Stimulated activated naive CD8-positive, alpha-beta T cell treated with anti-CD3 and anti-CD28 coated beads, Interleukin-15, amount 100 ng/mL, for 72 hours (primary cell): ENCODE data around the gene HNMT.
"Not testable (repeated sequence)": the region's sequence is repeated elsewhere in the genome, so short reads cannot be mapped to it uniquely, and the experiment has no call there.

Experiments used
- ATAC-seq: fragments of 150-1000 bp; cut with Tn5 transposase; 2 replicates; pipeline ENCODE4 v1.10.0; 2021; ENCODE audit warnings: mild to moderate bottlenecking, moderate library complexity
- DNase-seq, 2 donors: peaks; one replicate each; pipeline ENCODE4 v3.0.0; 2021 to 2022
- H3K27ac Mint-ChIP-seq, 2 donors: one replicate each; pipeline ENCODE4 v1.8.0; 2022; ENCODE audit warnings: mild to moderate bottlenecking in 2 of 2, mixed read lengths in 2 of 2, moderate library complexity in 2 of 2
- H3K27me3 Mint-ChIP-seq: one replicate; pipeline ENCODE4 v1.8.0; 2022; ENCODE audit warnings: mixed read lengths
- H3K4me1 Mint-ChIP-seq: one replicate; pipeline ENCODE4 v1.8.0; 2022; ENCODE audit warnings: mild to moderate bottlenecking, mixed read lengths
- H3K4me3 Mint-ChIP-seq, 2 donors: one replicate each; pipeline ENCODE4 v1.8.0; 2022; ENCODE audit warnings: mild to moderate bottlenecking in 2 of 2, mixed read lengths in 2 of 2, moderate library complexity in 1 of 2
- H3K9me3 Mint-ChIP-seq, 2 donors: one replicate each; pipeline ENCODE4 v1.8.0; 2022; ENCODE audit warnings: mixed read lengths in 2 of 2

The HNMT gene

DNA sequence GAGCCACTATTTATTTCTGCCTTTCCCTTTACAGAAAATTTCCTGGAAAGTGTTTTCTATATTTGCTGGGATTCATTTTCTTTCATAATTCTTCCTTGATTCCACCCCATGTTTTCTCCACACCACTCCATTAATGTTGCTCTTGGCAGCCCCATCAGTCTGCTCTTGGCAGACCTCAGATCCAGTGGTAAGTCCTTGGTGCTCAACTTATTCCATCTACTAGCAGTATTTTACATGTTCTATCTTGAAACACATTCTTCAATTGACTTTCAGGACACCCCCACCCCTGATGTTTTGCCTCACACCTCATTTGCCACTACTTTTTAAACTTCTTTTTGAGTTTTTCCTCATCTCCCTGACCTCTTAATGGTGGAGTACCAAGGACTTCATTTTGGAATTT, 65.0 kb downstream of the HNMT start:
- ATAC-seq (no peak), DNase-seq (no peak)
- Mint-ChIP-seq H3K27me3 (peaks cover 7% of the 10 kb centered on the region), H3K4me3 (no peak overlapping the region), H3K9me3 (no peaks in the 10 kb centered on the region), H3K27ac (no peak overlapping the region), H3K4me1 (no peaks in the 10 kb centered on the region)

DNA sequence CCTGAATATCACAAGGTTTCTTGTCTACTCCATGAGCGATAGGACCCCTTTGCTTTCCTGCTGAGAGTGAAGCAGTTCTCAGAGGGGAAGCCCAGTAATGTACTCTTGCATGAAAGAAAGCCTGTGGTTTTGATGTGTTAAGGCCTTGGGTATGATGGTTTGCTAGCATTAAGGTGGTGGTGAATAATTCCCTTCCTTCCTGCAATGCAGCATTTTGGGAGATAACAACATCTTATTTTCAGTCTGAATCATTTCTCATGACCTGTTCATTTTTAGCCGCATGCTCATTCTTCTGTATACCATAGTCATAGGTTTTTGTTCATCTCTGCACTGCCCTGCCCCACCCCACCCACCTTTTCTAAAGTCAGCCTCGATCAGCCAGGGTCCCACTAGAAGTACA, 66.2 kb downstream of the HNMT start:
- H3K4me3 Mint-ChIP-seq: no peak overlapping the region

GRCh38 chr2:138032334-138032733, 68.1 kb downstream of the HNMT start:
- Mint-ChIP-seq H3K4me3 (no peak overlapping the region), H3K27me3 (peaks cover 7% of the 10 kb centered on the region), H3K4me1 (no peaks in the 10 kb centered on the region), H3K27ac (no peak overlapping the region), H3K9me3 (no peaks in the 10 kb centered on the region)
- ATAC-seq (no peak), DNase-seq (no peak)

More for the DNA sequence above, 66.2 kb downstream of the HNMT start:
- H3K27ac Mint-ChIP-seq: no peak overlapping the region
- H3K27me3 Mint-ChIP-seq: peaks cover 7% of the 10 kb centered on the region
- DNase-seq: no peak
- H3K9me3 Mint-ChIP-seq: no peaks in the 10 kb centered on the region
- H3K4me1 Mint-ChIP-seq: no peaks in the 10 kb centered on the region
- ATAC-seq: no peak

GRCh38 chr2:138034536-138034935, 70.3 kb downstream of the HNMT start:
- no peak for DNase-seq
- no peak for ATAC-seq
- Mint-ChIP-seq H3K4me3 (no peak overlapping the region), H3K4me1 (no peaks in the 10 kb centered on the region), H3K9me3 (no peaks in the 10 kb centered on the region), H3K27me3 (peaks cover 7% of the 10 kb centered on the region), H3K27ac (no peak overlapping the region)

- Mint-ChIP-seq H3K27ac (no peak overlapping the region), H3K4me1 (no peaks in the 10 kb centered on the region), H3K9me3 (no peaks in the 10 kb centered on the region), H3K27me3 (peaks cover 7% of the 10 kb centered on the region), H3K4me3 (no peak overlapping the region)
- ATAC-seq: no peak
- DNase-seq: no peak
These were observed 71.4 kb downstream of the HNMT start for GRCh38 chr2:138035608-138036217.

DNA sequence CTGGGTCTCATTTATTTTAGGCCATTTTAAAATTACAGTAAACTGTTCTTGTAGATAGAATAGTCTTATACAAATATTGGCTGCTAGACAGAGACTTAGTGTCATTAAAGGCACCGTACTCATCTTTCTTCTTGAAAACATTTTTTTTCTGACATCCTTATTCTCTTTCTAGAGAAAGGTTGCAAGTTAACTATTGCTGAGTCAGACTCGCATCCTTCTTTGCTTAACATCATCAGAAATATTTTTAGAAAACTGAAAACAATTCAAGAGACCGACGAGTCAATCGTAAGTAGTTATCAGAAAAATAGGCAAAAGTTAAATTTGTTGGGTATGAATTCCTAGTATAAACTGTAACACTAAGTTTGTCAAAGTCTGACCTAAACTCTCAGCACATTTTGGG, 72.2 kb downstream of the HNMT start:
- no peak for ATAC-seq
- Mint-ChIP-seq H3K4me3 (no peak overlapping the region), H3K9me3 (no peaks in the 10 kb centered on the region), H3K27me3 (peaks cover 7% of the 10 kb centered on the region), H3K27ac (no peak overlapping the region), H3K4me1 (no peaks in the 10 kb centered on the region)
- no peak for DNase-seq

DNA sequence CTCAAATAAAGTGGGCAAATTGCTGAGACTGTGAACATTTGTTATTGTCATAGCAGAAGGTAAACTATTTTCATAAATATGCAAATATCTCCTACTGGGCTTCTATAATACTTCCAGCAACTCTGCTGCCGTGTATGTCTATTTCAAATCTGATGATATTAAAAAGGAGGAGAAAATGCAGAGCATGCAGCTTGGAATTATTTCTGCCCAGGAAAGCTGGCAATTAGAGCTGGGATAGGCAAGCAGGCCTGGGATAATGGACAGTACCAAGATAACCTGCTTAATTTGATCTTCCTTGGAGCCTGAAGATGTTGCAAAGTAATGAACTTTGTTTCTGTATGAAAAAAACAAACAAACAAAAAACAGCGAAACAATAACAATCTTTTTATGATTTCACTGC, 72.8 kb downstream of the HNMT start:
- no peaks in the 10 kb centered on the region for H3K4me1 Mint-ChIP-seq
- ATAC-seq: no peak
- no peak overlapping the region for H3K27ac Mint-ChIP-seq
- no peak overlapping the region for H3K4me3 Mint-ChIP-seq
- no peak for DNase-seq
- no peaks in the 10 kb centered on the region for H3K9me3 Mint-ChIP-seq
- H3K27me3 Mint-ChIP-seq: peaks cover 7% of the 10 kb centered on the region

GRCh38 chr2:138040616-138041015, 76.3 kb downstream of the HNMT start:
- Mint-ChIP-seq H3K4me3 (no peak overlapping the region), H3K27me3 (no peaks in the 10 kb centered on the region), H3K27ac (no peak overlapping the region), H3K4me1 (no peaks in the 10 kb centered on the region), H3K9me3 (peaks cover 8 to 16% of the 10 kb centered on the region in 2 donors)
- ATAC-seq (no peak), DNase-seq (no peak)

GRCh38 chr2:138042311-138042710, 78.0 kb downstream of the HNMT start:
- no peak overlapping the region for H3K4me3 Mint-ChIP-seq
- no peaks in the 10 kb centered on the region for H3K27me3 Mint-ChIP-seq
- H3K9me3 Mint-ChIP-seq: peaks cover 8 to 16% of the 10 kb centered on the region in 2 donors
- H3K27ac Mint-ChIP-seq: no peak overlapping the region
- no peaks in the 10 kb centered on the region for H3K4me1 Mint-ChIP-seq
- DNase-seq (no peak), ATAC-seq (no peak)

DNA sequence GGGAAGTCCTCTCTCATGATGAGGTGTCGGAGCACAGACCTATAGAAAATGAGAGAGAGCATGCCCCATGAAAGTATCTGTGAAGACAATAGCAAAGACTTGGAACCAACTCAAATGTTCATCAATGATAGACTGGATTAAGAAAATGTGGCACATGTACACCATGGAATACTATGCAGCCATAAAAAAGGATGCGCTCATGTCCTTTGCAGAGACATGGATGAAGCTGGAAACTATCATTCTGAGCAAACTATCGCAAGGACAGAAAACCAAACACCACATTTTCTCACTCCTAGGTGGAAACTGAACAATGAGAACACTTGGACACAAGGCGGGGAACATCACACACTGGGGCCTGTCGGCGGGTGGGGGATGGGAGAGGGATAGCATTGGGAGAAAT, 79.3 kb downstream of the HNMT start:
- H3K4me3 Mint-ChIP-seq, H3K27ac Mint-ChIP-seq, DNase-seq, H3K27me3 Mint-ChIP-seq, ATAC-seq, H3K4me1 Mint-ChIP-seq: not testable (repeated sequence)
- H3K9me3 Mint-ChIP-seq: peaks cover 8 to 16% of the 10 kb centered on the region in 2 donors

GRCh38 chr2:138058427-138058826, 94.2 kb downstream of the HNMT start:
- H3K9me3 Mint-ChIP-seq: no peaks in the 10 kb centered on the region
- no peaks in the 10 kb centered on the region for H3K4me1 Mint-ChIP-seq
- H3K27me3 Mint-ChIP-seq: no peaks in the 10 kb centered on the region
- no peak for ATAC-seq
- H3K4me3 Mint-ChIP-seq: no peak overlapping the region
- no peak for DNase-seq
- no peak overlapping the region for H3K27ac Mint-ChIP-seq

- Mint-ChIP-seq H3K4me3 (no peak overlapping the region), H3K4me1 (no peaks in the 10 kb centered on the region), H3K27ac (no peak overlapping the region), H3K27me3 (no peaks in the 10 kb centered on the region), H3K9me3 (no peaks in the 10 kb centered on the region)
- ATAC-seq: no peak
- no peak for DNase-seq
These were observed 95.4 kb downstream of the HNMT start for GRCh38 chr2:138059487-138060300.

- no peaks in the 10 kb centered on the region for H3K9me3 Mint-ChIP-seq
- H3K4me1 Mint-ChIP-seq: no peaks in the 10 kb centered on the region
- no peak overlapping the region for H3K4me3 Mint-ChIP-seq
- DNase-seq (no peak), ATAC-seq (no peak)
- H3K27me3 Mint-ChIP-seq: no peaks in the 10 kb centered on the region
- no peak overlapping the region for H3K27ac Mint-ChIP-seq
These were observed 96.0 kb downstream of the HNMT start for GRCh38 chr2:138060301-138060635.

GRCh38 chr2:138061961-138062360, 97.7 kb downstream of the HNMT start:
- Mint-ChIP-seq H3K27me3 (no peaks in the 10 kb centered on the region), H3K4me3 (no peak overlapping the region), H3K4me1 (no peaks in the 10 kb centered on the region), H3K9me3 (no peaks in the 10 kb centered on the region), H3K27ac (no peak overlapping the region)
- no peak for DNase-seq
- no peak for ATAC-seq

DNA sequence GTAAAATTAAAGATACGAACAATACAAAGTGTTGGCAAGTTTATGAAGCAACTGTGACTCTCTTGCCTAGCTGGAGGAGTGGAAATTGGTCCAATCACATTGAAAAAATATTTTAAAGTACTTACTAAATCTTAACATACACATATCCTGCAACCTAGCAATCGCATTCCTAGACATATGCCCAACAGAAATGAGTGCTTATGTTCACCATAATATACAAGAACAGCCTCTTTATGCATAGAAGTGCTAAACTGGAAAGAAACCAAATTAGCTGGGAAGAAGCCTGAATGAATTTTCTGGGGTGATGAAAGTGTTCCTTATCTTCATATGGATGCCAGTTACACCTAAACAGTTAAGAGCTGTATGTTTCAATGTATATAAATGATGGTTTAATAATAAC, 98.9 kb downstream of the HNMT start:
- Mint-ChIP-seq H3K9me3 (peaks cover 0 to under 1% of the 10 kb centered on the region in 2 donors), H3K4me1 (no peaks in the 10 kb centered on the region), H3K4me3 (no peak overlapping the region), H3K27ac (no peak overlapping the region), H3K27me3 (no peaks in the 10 kb centered on the region)
- no peak for DNase-seq
- no peak for ATAC-seq
